Left forelimb (tissue), 1 donor: ENCODE results near the gene SLC36A3.

Experiments used
- DNase-seq: peaks from one replicate; pipeline ENCODE4 v3.0.0-alpha.2; 2018; ENCODE audit warnings: low spot score

The SLC36A3 gene

DNA sequence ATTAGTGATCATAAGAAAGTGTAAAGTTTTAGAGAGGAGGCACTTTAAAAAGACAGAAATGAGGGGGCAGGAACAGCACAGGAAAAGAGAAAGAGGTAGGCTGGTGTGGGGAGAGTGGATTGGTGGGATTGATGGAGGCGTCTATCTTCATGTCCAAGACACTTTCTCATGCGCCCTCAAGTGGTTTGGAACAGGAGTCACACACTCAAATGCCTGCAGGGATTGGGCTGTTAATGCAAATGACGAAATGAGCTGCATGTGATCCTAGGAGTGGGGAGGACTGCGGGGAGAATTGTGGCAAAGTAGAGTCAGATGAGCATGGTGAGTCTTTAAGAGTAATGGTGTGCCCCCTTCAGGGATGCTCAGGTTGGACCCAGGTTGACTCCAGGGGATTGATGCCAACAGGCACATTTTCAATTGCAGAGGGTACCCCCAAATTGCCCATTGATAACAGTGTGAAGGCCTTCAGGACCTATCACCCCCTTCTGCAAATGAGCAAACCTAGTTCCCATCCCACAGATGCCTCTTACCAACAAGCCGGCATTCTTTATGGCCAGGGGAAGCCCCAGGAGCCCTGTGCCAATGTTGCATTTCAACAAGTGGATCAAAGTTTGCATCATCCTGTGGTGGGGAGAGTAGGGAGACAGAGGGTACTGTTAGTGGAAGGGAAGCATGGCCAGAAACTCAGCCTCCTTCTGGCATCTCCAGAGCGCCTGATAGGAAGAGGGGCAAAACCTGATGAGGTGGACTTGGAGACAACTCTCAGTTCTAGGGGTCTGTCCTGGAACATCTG, 5.3 kb downstream of the SLC36A3 start:
- no peak for DNase-seq

DNA sequence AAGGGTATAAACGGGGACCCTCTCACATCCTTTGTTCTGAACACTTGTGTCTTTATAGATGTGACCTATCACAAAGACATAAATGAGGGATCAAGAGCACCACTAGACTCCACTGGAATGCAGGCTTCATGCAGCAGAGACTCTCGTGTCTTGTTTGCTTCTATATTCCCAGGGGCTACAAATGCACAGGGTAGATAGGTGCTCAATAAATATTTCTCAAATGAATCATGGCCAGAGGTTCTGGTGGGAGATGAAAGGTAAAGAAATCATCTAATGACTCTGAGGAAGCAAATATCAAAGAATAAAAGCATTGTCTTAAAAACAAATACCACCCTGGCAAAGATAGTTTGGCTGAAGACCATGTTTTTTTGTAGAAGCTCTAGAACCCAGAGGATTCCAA, 6.6 kb downstream of the SLC36A3 start:
- DNase-seq, result no peak

DNA sequence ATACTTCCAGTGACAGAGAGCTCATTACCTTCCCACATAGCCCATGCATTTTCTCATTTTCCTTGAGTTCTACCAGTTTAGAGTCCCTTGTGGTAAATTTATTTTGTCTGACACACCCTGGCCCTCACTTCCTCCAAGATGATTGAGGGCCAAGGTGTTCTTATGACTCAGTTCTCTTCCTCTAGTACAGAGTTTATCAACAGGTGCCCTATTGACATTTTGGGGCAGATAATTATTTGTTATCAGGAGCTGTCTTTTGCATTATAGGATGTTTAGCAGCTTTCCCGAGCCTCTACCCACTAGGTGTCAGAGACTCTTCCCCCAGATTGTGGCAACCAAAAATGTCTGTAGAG, 7.1 kb downstream of the SLC36A3 start:
- DNase-seq, result no peak

DNA sequence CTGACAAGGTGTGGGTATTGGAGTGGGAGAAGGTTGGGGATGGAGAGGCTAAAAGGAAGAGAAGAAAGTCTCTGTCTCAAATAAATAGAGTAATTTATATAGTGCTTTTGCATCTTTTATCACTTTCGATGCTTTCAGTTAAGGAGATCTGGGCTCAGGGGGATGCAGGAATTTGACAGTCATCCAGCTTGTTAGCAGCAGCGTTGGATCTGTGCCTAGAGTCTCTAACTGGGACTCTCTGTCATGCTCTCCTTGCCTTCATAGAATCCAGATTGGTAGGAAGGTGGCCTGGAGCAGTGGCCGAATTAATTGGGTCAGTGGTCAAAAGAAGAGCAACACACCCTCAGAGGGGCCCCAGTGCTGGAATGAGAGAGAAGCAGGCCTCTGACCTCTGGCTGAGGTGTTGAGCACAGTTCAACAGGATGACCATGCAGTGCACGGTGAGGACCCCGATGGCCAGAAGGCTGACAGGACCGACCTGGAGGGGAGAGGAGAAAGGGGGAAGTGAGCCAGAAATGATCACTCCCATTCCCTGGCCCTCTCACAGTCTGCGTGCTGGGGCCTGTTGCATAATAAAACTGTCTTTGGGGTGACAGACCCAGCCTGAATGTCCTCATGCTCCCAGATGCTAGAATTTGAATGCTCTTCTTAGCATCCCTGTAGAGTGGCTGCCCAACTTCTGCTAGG, 7.6 kb downstream of the SLC36A3 start:
- no peak for DNase-seq

DNA sequence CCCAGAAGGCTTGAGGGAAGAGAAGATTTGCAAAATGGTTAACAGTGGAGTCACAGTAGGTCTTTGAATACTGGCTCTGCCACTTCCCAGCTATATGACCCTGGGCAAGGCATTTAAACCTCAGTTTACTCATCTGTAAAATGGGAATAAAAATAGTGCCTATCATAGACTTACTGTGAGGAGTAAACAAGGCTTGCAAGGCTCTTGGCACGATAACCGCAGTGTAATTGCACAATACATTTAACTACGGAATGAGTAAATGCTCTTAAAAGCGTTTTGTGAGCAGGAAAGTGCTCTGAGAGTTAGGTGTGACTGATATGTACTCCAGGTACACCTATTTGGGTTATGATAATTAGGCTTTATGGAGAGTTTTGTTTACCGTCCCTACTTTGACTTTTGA, 8.4 kb downstream of the SLC36A3 start:
- DNase-seq, result no peak

DNA sequence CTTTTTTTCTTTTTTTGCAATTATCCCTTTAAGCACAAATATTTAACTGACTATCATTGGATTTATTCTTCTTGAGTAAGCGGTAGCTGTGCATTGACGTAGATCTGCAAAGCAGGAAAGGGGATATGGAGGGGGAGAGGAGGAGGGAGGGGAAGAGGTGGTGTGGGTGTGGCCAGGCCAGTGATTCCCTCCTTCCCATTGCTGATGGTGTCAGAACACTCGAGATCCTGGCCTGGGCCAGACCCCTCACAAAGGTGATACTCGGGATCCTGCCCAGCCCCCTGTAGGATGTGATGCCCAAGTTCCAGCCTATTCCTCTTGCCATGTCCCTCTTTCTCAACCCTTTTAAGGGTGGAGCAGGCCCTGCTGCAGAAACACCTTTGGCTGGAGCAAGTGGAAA, 9.9 kb downstream of the SLC36A3 start:
- DNase-seq, result no peak

DNA sequence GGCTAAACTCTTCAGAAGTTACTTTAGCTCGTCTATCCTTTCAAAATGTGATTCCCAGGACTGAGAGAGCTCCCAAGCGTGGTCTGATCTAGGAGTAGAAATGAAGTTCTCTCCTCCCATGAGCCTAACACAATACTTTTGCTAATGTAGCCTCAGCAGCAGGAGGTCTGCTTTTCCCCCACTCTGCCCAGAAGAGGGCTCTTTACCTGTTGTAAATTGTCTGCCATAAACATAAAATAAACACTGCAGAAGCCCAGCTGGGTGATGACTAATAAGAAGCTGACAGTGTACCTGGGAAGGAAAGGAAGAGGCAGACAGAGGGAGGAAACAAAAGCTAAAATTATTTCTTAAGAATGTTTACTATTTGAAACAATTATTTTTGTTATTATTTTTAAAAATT, 15.4 kb downstream of the SLC36A3 start:
- DNase-seq, result no peak

DNA sequence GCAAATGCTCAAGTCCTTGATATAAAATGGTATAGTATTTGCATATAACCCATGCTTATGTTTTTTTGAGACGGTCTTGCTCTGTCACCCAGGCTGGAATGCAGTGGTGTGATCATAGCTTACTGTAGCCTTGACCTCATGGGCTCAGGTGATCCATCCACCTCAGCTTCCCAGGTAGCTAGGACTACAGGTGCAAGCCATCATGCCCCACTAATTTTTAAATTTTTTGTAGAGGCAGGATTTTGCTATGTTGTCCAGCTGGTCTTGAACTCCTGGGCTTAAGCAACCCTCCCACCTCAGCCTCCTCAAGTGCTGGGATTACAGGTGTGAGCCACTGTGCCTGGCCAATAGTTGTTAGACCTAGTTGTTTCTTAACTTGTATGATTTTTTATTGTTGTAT, 17.3 kb downstream of the SLC36A3 start:
- no peak for DNase-seq

DNA sequence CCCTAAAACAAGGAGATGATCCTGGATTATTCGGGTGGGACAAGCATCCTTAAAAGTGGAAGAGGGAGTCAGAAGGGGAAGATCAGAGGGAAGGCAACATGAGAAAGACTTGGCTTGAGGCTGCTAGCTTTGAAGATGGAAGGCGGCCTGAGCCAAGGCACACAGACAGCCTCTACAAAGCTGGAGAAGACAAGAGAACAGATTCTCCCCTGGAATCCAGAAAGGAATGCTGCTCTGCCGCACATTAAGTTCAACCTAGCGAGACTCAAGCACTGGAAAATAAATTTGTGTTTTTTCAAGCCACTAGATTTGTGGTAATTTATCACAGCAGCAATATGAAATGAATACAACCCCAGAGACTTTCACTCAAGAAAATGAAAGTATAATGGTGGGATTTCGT, 17.9 kb downstream of the SLC36A3 start:
- no peak for DNase-seq

DNA sequence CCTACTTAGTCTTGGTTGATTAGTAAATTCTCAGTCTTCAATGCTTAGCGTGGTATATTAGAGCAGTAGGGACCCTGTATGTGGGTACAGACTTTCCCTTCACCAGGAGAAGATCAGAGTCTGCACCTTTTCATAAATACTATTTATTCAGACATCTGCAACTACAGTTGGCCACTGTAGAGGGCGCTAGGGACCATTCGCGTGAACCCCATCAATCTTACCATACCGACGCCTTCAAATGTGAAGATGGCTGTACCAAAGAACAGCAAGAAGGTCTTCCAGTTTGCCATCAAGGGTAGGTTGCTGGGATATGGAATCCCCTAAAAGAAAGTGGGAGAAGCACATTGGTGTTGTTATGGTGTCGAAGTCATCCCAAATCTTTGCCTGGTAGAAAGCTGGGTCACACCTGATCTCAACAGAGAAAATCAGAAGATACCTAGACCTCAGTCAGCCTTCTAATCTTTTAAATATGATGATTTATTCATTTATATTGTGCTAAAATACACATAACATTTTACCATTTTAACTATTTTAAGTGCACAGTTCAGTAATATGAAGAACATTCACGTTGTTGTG, 19.1 kb downstream of the SLC36A3 start:
- no peak for DNase-seq

DNA sequence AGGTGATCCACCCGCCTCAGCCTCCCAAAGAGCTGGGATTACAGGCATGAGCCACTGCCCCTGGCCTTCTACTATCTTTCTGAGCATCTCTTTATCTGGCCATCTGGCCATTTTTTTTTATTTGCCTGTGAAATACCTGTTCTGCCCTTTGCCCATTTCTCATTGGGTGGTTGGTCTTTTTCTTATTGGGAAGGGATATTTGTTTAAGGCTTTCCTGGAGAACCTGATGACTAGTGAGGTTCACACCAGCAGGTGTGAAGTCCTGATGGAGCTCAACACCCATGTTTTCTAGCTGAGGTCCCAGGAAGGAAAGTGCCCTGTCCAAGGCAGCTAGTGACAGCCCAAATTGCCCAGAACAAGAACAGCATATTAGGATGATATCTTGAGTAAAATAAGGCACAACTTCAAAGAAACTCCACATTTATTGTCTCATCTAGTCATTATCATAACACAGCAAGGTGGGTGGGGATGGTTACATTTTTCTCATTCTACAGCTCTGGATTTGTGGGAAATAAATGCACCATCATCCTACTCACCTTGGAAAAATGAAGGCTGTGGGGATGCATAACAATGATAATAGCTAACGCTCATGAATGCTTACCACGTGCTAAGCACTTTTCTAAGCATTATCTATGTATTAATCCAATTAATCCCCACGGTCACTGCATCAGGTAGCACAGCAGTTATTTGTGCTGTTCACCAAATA, 20.3 kb downstream of the SLC36A3 start:
- DNase-seq, result no peak

DNA sequence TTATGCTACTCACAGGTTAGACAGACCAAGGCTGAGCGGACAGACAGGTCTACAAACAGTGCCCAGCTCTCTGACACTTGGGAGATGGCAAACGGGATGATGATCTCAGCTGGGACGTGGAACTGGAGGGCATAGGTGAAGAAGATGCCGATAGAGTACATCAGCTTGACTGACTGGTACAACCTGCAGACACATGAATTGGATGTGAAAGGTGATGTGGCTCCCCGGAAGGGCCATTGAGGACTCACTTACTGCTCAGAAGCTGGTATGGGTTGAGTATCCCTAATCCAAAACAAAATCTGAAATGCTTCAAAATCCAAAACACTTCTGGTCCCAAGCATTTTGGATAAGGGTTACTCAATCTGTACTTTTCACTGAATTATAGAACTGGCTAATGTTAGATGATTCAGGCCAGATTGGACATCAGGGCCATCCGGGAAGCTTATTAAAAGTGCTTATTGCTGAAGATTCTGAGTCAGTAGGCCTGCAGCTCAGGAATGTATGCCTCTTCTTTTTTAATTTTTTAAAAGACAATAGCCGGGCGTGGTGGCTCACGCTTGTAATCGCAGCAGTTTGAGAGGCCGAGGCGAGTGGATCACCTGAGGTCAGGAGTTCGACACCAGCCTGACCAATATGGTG, 22.4 kb downstream of the SLC36A3 start:
- no peak for DNase-seq

DNA sequence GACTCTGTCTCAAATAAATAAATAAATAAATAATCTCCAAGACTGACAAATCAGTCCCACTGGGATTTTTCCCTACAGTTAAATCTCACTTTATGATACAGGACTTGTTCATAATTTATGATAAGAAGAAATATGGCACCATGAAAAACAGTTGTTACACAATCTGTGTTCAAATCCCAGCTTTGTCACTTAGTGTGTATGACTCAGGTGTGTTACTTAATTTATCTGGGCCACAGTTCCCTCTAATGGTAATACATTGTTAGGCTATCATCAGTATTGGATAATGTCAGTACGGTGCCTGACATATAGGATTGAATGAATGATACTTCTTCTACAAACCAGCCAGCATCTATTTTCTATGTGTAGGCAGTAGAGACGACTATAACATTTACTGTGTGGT, 23.1 kb downstream of the SLC36A3 start:
- DNase-seq, result no peak

DNA sequence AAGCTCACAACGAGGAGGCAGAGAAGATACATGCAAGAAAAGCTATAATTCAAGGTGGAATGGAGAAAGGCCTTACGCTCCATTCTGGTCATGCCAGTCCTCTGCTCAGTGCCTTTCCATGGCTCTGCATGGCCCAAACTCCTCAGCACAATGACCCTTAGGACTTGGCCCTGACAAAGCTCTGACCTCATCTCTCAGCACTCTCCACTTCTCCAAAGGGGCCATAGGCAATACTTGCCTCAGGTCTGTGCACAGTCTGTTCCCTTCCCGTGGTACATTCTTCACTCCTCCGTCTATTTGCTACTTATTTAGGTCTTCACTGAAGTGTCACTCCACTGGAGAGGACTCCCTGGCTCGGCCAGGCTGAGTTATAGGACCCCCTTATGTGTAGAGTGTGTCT, 24.7 kb downstream of the SLC36A3 start:
- no peak for DNase-seq

DNA sequence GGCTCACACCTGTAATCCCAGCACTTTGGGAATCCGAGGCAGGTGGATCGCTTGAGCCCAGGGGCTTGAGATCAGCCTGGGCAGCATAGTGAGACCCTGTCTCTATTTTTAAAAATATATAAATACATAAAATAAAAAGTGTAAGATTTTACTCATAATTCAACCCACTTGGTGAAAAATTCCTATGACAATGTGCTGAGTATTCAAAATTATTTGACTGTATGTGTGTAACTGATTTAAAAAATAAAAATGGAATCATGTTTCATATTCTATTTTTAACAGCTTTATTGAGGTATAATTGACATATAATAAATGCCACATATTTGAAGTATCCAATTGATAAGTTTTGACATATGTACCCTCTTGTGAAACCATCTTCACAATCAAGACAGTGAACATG, 27.8 kb downstream of the SLC36A3 start:
- DNase-seq, result no peak

DNA sequence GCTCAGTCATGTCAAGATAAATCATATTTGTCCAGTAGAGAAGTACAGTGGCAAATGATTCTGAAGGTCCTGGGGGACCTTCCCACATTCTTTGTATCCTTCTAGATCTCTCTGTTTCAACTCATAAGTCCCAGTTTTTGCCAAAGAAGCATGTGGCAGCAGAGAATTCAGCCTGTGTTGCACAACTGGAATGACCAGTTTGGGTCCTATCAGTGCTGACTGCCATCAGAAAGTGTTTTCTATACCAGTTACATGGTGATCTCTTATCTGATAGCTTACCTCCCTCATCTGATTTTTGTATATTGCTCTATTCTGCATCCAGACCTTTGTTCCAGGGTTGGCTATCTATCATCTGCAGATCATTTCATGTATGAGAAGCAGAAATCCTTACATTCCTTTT, 28.9 kb downstream of the SLC36A3 start:
- DNase-seq, result no peak

DNA sequence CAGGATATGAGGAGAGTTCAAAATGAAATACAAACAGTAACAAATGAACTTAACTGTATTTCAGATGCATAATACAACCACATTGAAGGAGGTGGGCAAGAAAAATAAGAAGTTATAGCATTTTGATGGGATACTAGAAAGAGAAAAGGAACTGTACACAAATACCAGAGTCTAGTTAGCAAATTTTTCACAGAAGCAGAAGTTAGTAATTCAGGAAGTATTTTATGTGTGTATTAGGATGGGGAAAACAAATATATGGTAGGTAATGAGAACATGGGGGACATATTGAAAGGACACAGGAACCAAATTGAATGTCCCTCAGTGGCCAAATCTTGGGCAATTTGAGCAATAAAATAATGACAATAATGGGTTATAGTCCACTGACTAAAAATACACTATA, 32.2 kb downstream of the SLC36A3 start:
- DNase-seq, result no peak

DNA sequence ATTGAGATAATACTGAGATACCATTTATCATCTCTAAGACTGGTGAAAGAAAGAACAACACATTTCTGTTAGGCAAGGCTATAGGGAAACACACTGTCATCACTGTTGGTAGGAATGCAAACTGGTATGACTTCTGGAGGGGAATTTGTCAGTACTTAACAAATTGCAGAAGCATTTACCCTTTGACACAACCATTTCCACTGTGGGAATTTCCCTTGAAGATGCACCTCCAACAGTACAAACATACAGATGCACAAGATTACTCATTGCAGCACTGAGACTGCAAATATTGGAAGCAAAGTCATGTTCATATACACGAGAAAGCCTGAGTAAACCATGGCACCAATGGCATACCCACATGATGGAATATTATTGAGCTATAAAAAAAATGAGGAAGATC, 33.0 kb downstream of the SLC36A3 start:
- no peak for DNase-seq

DNA sequence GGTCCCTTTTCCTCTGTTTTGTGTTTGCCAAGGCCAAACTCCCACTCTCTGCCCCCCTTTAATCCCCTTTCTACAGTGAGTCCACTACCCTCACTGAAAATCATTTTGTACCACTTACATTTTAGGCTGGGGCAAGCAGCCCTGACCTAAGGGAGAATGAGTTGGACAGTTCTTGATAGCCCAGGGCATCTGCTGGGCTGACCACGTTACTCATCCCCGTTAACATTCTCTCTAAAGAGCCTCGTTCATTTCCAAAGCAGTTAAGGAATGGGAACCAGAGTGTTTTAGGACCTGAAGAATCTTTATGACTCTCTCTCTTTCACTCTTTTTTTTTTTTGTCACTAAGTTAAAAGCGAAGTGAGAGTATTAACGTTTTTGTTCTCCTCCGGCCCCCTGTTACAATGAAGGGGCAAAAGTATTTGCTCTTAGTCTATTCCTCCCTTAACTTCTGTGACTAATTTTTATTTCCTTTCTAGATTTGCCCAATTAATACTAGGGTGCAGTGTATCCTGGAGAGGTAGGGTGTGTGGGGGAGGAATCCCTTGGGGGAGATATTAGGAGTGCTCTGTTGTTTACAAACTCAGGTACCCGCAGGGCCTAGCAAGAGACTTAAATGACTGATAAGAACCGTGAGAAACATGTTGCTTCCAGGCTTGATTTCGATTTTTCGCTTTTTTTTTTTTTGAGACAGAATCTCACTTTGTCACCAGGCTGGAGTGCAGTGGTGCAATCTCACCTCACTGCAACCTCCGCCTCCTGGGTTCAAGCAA, 35.9 kb downstream of the SLC36A3 start:
- DNase-seq, result no peak

DNA sequence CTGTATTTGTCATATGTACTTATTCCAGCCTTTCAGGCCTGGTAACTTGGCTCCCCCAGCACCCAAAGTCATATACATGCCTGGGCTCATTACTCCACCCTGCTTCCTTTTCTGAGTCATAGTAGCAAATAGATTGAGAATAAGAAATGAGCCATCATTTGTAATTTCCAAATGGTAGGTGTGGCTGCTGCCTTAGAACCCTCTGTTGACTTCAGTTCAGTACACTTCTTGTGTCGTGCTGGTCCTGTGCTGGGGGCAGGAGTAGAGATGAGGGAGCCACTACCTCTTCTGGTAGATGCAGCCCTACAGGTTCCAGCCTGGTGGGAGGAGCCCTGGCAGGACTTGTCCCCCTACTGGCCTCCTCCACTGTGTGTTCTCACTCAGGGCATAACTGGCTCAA, 39.5 kb downstream of the SLC36A3 start:
- DNase-seq, result no peak

DNA sequence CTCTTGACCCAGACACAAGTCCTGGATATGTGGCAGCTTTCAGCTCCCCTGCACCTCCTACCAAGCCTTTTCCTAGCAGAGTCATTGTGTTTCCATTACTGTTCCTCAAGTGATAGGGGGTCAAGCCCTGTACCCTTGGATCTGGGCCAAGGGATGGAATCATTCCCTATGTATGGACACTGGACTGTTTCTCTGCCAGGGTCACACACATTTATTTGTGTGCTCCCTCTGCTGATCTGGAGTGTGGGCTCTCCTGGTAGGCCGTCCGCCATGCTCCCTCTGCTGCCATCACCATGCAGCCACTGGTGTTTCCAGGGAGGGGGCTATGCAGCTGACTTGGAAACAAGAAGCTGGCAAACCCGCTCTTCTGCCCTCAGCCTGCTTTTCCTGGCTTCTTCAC, 41.0 kb downstream of the SLC36A3 start:
- no peak for DNase-seq

DNA sequence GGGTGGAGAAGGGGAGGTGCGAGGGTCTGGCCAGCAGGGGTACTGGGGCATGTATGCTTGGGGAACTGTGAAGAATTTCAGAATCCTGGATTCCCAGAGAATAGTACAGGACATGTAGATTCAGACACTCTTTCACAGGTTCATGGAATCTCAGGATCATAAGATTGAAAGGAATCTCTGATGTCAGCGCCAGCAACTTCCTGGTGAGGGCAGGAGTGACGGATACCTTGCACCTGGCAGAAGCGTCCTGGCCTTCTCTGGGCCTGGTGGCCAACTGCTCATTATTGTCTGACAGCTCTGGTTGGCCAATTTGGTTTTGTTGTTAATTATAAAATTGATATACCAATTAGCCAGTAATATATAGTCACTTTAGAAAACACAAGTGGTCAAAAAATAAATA, 43.6 kb downstream of the SLC36A3 start:
- no peak for DNase-seq
